Esophagus (tissue), 2 donors: Measurements from ENCODE around the gene WWOX. TPM values are rescaled to one million over a fixed set of nuclear protein-coding genes. Genes with fewer than 3 reads are reported as not detected.

ENCODE experiments used
- H3K27ac ChIP-seq, 2 donors: one replicate each; pipeline ENCODE4 v1.5.1; 2013; ENCODE audit warnings: low read depth in 2 of 2, mild to moderate bottlenecking in 2 of 2, inconsistent platforms in 1 of 2, low read length in 1 of 2, moderate library complexity in 1 of 2
- H3K27me3 ChIP-seq, 2 donors: one replicate each; pipeline ENCODE4 v1.6.1; 2013; ENCODE audit warnings: low read length in 2 of 2, control low read depth in 1 of 2, mild to moderate bottlenecking in 1 of 2; ENCODE audit not compliant: insufficient read depth in 2 of 2, control insufficient read depth in 1 of 2
- H3K36me3 ChIP-seq, 2 donors: one replicate each; pipeline ENCODE4 v1.6.1; 2013; ENCODE audit warnings: low read length in 1 of 2; ENCODE audit not compliant: control insufficient read depth in 2 of 2, insufficient read depth in 2 of 2
- H3K4me1 ChIP-seq, 2 donors: one replicate each; pipeline ENCODE4 v1.6.1; 2013; ENCODE audit warnings: low read length in 1 of 2; ENCODE audit not compliant: control insufficient read depth in 2 of 2, insufficient read depth in 2 of 2
- H3K4me3 ChIP-seq, 2 donors: one replicate each; pipeline ENCODE4 v1.5.1; 2013; ENCODE audit warnings: low read length in 2 of 2, mild to moderate bottlenecking in 2 of 2, low read depth in 1 of 2, moderate library complexity in 1 of 2
- H3K9me3 ChIP-seq, 2 donors: one replicate each; pipeline ENCODE4 v1.6.1; 2013; ENCODE audit warnings: mild to moderate bottlenecking in 2 of 2, low read depth in 1 of 2, low read length in 1 of 2, moderate library complexity in 1 of 2; ENCODE audit not compliant: control insufficient read depth in 2 of 2, insufficient read depth in 1 of 2
- WGBS, 2 donors: extraction: QIAGEN DNeasy Blood & Tissue Kit; methylation state at CpG; one replicate each; pipeline ENCODE4 v1.1.7; 2013; 5-methylcytosine and 5-hydroxymethylcytosine counted together
- polyA plus RNA-seq, 2 donors: library from polyadenylated mRNA; stranded (reverse); fragments of 200-250 nt; gene quantifications; one replicate each; pipeline ENCODE4 v1.2.3, GENCODE V29; 2013
- donor health status: healthy with polysubstance abuse.
- donor health status: Bipolar disorder and iron deficiency.

The WWOX gene
- polyA plus RNA-seq, 2 donors: 6.4 to 9.1 TPM

DNA sequence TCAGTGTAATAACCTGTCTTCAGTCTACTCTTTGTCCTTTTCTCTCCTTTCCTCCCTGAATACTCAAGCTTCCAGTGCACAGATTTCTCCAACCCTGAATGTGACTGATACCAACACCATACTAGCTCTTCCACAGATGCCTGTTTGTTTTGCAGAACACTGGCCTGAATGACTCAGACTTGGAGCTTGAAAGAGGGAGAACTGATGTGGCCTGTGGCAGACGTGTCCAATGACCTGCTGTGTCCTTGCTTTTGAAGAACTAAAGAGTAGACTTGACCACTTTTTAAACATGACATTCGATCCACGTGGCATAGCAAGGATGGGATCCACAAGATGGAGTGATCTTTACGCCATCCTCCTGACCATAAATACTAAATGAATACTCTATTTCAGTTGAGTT lies 361.0 kb downstream of the WWOX start:
- 85 to 86% methylated on average over 4 of the region's 4 CpGs for WGBS, 2 donors
- H3K4me3 ChIP-seq: no peak overlapping the region

DNA sequence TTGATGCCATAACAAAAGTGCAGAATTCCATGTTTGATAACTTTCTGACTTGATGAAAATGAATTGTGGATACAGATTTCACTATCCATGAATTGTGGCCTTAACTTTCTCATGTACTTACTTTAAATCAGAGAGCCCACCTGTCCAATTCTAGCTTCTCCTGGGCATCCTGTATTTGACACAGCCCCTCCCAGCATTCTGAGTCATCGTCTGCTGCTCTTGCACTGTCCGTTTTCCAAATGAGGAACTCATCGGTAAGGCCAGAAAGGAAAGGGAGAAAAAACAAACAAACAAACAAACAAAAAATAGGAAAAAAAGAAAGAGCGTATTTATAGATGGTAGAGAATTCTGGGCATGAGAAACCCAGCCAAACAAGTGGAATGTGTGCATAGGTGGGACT lies 361.6 kb downstream of the WWOX start:
- Histone ChIP-seq H3K36me3 (no peaks in the 10 kb centered on the region), H3K4me3 (no peak overlapping the region), H3K27me3 (no peaks in the 10 kb centered on the region), H3K4me1 (peaks cover 3 to 7% of the 10 kb centered on the region in 2 donors), H3K27ac (peak overlapping the region in 1 of 2 donors; percentile 13), H3K9me3 (no peaks in the 10 kb centered on the region)
- 41 to 58% methylated on average over 4 of the region's 4 CpGs for WGBS, 2 donors

More for the DNA sequence above, 361.0 kb downstream of the WWOX start:
- no peaks in the 10 kb centered on the region for H3K27me3 ChIP-seq
- H3K27ac ChIP-seq: peak overlapping the region in 1 of 2 donors; percentile 65
- peaks cover 3 to 7% of the 10 kb centered on the region in 2 donors for H3K4me1 ChIP-seq
- H3K36me3 ChIP-seq: no peaks in the 10 kb centered on the region
- no peaks in the 10 kb centered on the region for H3K9me3 ChIP-seq

DNA sequence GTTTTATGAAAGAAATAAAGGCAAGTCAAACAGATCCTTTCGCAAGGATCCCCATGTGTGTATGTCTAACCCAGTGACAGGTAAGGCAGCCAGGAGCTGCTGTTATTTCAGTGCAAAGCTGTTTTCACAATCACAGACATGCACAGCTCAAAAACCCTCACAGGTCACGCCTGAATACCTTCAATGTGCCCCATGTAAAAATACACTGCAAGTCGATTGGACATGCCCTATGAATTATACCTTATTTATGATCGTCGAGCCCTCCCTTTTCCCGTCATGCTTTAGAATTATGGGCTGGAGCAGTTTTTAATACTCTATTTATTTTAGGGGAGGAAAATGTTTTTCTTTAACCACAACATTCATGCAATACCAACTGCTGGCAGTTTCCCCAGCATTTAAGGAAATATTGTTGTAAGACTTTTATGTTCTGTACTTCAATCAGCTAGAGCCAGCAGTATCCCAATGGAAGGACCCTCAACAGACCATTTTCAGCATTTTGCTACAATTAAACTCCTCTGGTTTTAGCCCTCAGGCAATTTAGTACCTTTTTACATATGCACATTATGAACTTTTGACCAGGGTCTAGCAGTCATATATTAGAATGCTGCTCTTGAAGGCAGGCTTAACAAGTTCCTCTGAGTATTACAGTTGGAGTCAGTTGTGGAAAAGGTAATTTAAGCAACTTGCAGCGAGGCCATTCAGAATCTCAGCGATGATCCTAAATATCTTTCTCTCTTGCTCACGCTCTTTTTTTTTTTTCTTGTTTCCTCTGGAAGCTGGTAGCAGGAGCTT lies 362.2 kb downstream of the WWOX start:
- no peaks in the 10 kb centered on the region for H3K9me3 ChIP-seq
- WGBS, 2 donors: 39 to 57% methylated on average over 9 of the region's 9 CpGs
- H3K4me1 ChIP-seq: peaks cover 3 to 7% of the 10 kb centered on the region in 2 donors
- H3K27ac ChIP-seq: no peak overlapping the region
- H3K4me3 ChIP-seq: peak overlapping the region in 1 of 2 donors; percentile 26
- no peaks in the 10 kb centered on the region for H3K36me3 ChIP-seq
- no peaks in the 10 kb centered on the region for H3K27me3 ChIP-seq

GRCh38 chr16:78462288-78463208 lies 363.1 kb downstream of the WWOX start:
- no peaks in the 10 kb centered on the region for H3K27me3 ChIP-seq
- H3K9me3 ChIP-seq: no peaks in the 10 kb centered on the region
- WGBS, 2 donors: 45 to 59% methylated on average over 24 of the region's 24 CpGs
- H3K27ac ChIP-seq: no peak overlapping the region
- peak overlapping the region in 1 of 2 donors; percentile 26 for H3K4me3 ChIP-seq
- H3K36me3 ChIP-seq: no peaks in the 10 kb centered on the region
- peaks cover 3 to 7% of the 10 kb centered on the region in 2 donors for H3K4me1 ChIP-seq

GRCh38 chr16:78463591-78463990 lies 364.1 kb downstream of the WWOX start:
- Histone ChIP-seq H3K36me3 (no peaks in the 10 kb centered on the region), H3K9me3 (no peaks in the 10 kb centered on the region), H3K4me3 (no peak overlapping the region), H3K27ac (no peak overlapping the region), H3K4me1 (peaks cover 3 to 7% of the 10 kb centered on the region in 2 donors), H3K27me3 (no peaks in the 10 kb centered on the region)
- WGBS, 2 donors: 78 to 87% methylated on average over 1 of the region's 1 CpG

GRCh38 chr16:78464833-78465232 lies 365.4 kb downstream of the WWOX start:
- no peak overlapping the region for H3K27ac ChIP-seq
- H3K4me3 ChIP-seq: no peak overlapping the region
- 96% methylated on average over 3 of the region's 3 CpGs for WGBS, 2 donors
- H3K27me3 ChIP-seq: no peaks in the 10 kb centered on the region
- no peaks in the 10 kb centered on the region for H3K36me3 ChIP-seq
- H3K9me3 ChIP-seq: peaks cover 0 to under 1% of the 10 kb centered on the region in 2 donors
- peaks cover 3 to 6% of the 10 kb centered on the region in 2 donors for H3K4me1 ChIP-seq

GRCh38 chr16:78465730-78466129 lies 366.3 kb downstream of the WWOX start:
- H3K36me3 ChIP-seq: no peaks in the 10 kb centered on the region
- H3K4me3 ChIP-seq: no peak overlapping the region
- WGBS, 2 donors: 97 to 98% methylated on average over 6 of the region's 6 CpGs
- H3K27ac ChIP-seq: no peak overlapping the region
- H3K4me1 ChIP-seq: peaks cover 0 to 3% of the 10 kb centered on the region in 2 donors
- no peaks in the 10 kb centered on the region for H3K27me3 ChIP-seq
- peaks cover 0 to 2% of the 10 kb centered on the region in 2 donors for H3K9me3 ChIP-seq

DNA sequence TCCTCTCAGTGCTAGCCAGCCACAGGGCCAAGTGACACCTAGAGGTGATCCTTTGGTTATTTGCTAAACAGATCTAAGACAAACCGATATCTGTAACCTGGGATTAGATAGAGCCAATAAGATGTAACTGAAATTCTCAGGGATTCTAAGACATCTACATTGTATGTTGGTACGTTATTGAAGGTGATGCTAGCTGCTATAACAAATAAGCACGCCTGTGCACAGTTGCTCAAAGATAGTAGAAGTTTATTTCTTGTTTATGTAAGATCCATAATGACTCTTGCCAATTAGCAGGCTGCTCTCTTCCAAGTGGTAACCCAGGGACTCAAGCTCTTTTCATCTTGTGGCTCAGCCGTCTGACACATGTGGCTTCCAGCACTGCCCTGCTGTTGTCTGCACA lies 370.3 kb downstream of the WWOX start:
- H3K9me3 ChIP-seq: peaks cover 0 to 2% of the 10 kb centered on the region in 2 donors
- no peaks in the 10 kb centered on the region for H3K4me1 ChIP-seq
- no peak overlapping the region for H3K4me3 ChIP-seq
- no peaks in the 10 kb centered on the region for H3K36me3 ChIP-seq
- H3K27ac ChIP-seq: no peak overlapping the region
- 95 to 97% methylated on average over 4 of the region's 4 CpGs for WGBS, 2 donors
- H3K27me3 ChIP-seq: no peaks in the 10 kb centered on the region

DNA sequence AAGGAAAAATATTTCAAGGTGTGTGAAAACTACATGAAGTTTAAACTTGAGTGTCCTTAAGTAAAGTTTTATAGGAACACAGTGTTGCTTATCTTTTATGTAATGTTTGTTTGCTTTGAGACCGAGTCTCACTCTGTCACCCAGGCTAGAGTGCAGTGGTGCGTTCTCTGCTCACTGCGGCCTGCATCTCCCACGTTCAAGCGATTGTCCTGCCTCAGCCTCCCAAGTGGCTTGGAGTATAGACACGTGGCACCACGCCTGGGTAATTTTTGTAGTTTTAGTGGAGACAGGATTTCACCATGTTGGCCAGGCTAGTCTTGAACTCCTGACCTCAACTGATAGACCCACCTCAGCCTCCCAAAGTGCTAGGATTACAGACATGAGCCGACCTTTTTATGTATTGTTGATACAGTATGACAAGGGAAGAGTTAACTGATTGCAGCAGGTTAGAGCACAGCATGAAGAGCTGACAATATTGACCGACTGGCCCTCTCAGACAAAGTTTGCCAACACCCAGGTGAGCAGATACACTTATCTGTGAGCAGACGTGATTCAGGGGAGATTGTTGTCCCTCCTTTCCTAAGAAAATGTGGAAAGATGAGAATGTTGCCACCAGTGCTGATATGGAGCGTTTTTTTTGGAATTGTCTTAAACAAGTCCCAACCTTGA lies 373.7 kb downstream of the WWOX start:
- no peaks in the 10 kb centered on the region for H3K27me3 ChIP-seq
- peaks cover 0 to 2% of the 10 kb centered on the region in 2 donors for H3K9me3 ChIP-seq
- WGBS, 2 donors: 85 to 90% methylated on average over 11 of the region's 11 CpGs
- no peak overlapping the region for H3K4me3 ChIP-seq
- H3K27ac ChIP-seq: no peak overlapping the region
- no peaks in the 10 kb centered on the region for H3K4me1 ChIP-seq
- H3K36me3 ChIP-seq: no peaks in the 10 kb centered on the region
